ENCODE measurements around the gene PLCB3. TPM values are rescaled to one million over a fixed set of nuclear protein-coding genes. Genes with fewer than 3 reads are reported as not detected.

The PLCB3 gene
- total and polyA plus RNA-seq, 2 of the 13 experiments (the other 11 are each of a cell fraction or from before 2014, with no cell fraction given): 7.5 to 13.8 TPM

DNA sequence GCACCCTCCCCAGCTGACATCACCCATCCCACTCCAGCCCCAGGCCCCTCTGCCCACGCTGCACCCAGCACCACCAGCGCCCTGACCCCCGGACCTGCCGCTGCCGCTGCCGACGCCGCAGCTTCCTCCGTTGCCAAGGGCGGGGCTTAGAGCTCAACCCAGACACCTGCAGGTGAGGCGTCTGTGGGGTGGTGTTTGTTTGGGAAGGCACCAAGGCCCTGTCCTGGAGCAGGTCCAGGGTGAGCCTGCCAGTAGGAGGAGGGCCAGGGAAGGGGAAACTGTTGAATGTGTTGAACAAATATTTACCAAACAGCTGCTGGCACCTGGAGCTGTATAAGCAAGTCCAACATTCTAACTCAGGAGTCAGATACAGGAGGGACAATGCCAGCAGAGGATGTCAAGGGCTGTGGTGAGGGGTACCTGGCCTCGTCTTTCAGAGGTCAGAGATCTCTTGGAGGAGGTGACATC, 13.8 kb upstream of the PLCB3 start (continued):
- no peak for TF ChIP-seq GPN1 (CRISPR knock-in tag; IDR thresholded peaks at IDR 0.05; ENCODE audit: borderline replicate concordance)
- peak; percentile 33; the same call in 1 of the 2 replicates for TF ChIP-seq NR2C2 (CRISPR knock-in tag; IDR thresholded peaks at IDR 0.05; ENCODE audit: borderline replicate concordance)
- TF ChIP-seq ELF4 (CRISPR knock-in tag; IDR thresholded peaks at IDR 0.05; ENCODE audit: borderline replicate concordance): no peak
- TF ChIP-seq JDP2 (CRISPR knock-in tag; IDR thresholded peaks at IDR 0.05; ENCODE audit: borderline replicate concordance): no peak
- no peak; the same call in 1 of the 2 replicates for TF ChIP-seq ZBTB20 (CRISPR knock-in tag; IDR thresholded peaks at IDR 0.05; ENCODE audit: borderline replicate concordance, low read depth)
- no peak for TF ChIP-seq CEBPG (CRISPR knock-in tag; IDR thresholded peaks at IDR 0.05)
- no peak for TF ChIP-seq ZSCAN12 (CRISPR knock-in tag; IDR thresholded peaks at IDR 0.05)
- no peak for TF ChIP-seq KLF11 (CRISPR knock-in tag; IDR thresholded peaks at IDR 0.05)
- peak; percentile 82 for TF ChIP-seq RARA (CRISPR knock-in tag; IDR thresholded peaks at IDR 0.05)
- TF ChIP-seq, protein P1, sequence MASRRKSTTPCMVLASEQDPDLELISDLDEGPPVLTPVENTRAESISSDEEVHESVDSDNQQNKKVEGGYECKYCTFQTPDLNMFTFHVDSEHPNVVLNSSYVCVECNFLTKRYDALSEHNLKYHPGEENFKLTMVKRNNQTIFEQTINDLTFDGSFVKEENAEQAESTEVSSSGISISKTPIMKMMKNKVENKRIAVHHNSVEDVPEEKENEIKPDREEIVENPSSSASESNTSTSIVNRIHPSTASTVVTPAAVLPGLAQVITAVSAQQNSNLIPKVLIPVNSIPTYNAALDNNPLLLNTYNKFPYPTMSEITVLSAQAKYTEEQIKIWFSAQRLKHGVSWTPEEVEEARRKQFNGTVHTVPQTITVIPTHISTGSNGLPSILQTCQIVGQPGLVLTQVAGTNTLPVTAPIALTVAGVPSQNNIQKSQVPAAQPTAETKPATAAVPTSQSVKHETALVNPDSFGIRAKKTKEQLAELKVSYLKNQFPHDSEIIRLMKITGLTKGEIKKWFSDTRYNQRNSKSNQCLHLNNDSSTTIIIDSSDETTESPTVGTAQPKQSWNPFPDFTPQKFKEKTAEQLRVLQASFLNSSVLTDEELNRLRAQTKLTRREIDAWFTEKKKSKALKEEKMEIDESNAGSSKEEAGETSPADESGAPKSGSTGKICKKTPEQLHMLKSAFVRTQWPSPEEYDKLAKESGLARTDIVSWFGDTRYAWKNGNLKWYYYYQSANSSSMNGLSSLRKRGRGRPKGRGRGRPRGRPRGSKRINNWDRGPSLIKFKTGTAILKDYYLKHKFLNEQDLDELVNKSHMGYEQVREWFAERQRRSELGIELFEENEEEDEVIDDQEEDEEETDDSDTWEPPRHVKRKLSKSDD (CRISPR knock-in tag; IDR thresholded peaks at IDR 0.05; ENCODE audit: low read depth): no peak
- TF ChIP-seq MLLT10 (CRISPR knock-in tag; IDR thresholded peaks at IDR 0.05): no peak
- TF ChIP-seq ZNF3 (CRISPR knock-in tag; IDR thresholded peaks at IDR 0.05): no peak
- TF ChIP-seq SOX13 (IDR thresholded peaks at IDR 0.05): no peak
- peak in 1 of 2 experiments; percentile 65; a peak in 2 of 4 replicates for TF ChIP-seq SOX13 (CRISPR knock-in tag; conservative IDR thresholded peaks at IDR 0.05 in 1 of 2, IDR thresholded peaks at IDR 0.05 in 1 of 2)
- no peak for TF ChIP-seq NCOA5 (CRISPR knock-in tag; IDR thresholded peaks at IDR 0.05)
- TF ChIP-seq HOXA9 (CRISPR knock-in tag; IDR thresholded peaks at IDR 0.05; ENCODE audit: borderline replicate concordance): peak; percentile 51; the same call in 1 of the 2 replicates
- TF ChIP-seq, protein P2, sequence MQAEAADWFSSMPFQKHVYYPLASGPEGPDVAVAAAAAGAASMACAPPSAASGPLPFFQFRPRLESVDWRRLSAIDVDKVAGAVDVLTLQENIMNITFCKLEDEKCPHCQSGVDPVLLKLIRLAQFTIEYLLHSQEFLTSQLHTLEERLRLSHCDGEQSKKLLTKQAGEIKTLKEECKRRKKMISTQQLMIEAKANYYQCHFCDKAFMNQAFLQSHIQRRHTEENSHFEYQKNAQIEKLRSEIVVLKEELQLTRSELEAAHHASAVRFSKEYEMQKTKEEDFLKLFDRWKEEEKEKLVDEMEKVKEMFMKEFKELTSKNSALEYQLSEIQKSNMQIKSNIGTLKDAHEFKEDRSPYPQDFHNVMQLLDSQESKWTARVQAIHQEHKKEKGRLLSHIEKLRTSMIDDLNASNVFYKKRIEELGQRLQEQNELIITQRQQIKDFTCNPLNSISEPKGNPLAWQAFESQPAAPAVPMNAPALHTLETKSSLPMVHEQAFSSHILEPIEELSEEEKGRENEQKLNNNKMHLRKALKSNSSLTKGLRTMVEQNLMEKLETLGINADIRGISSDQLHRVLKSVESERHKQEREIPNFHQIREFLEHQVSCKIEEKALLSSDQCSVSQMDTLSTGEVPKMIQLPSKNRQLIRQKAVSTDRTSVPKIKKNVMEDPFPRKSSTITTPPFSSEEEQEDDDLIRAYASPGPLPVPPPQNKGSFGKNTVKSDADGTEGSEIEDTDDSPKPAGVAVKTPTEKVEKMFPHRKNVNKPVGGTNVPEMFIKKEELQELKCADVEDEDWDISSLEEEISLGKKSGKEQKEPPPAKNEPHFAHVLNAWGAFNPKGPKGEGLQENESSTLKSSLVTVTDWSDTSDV (CRISPR knock-in tag; IDR thresholded peaks at IDR 0.05): peak; percentile 81; the same call in 1 of the 2 replicates
- TF ChIP-seq, protein P3, sequence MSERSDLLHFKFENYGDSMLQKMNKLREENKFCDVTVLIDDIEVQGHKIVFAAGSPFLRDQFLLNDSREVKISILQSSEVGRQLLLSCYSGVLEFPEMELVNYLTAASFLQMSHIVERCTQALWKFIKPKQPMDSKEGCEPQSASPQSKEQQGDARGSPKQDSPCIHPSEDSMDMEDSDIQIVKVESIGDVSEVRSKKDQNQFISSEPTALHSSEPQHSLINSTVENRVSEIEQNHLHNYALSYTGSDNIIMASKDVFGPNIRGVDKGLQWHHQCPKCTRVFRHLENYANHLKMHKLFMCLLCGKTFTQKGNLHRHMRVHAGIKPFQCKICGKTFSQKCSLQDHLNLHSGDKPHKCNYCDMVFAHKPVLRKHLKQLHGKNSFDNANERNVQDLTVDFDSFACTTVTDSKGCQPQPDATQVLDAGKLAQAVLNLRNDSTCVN (CRISPR knock-in tag; IDR thresholded peaks at IDR 0.05; ENCODE audit: borderline replicate concordance): 0 out of 2 replicates have a peak, but pooled peaks have one; percentile 38
